ENCODE data around the gene TEX52.
"Not testable (repeated sequence)": the region's sequence is repeated elsewhere in the genome, so short reads cannot be mapped to it uniquely, and the experiment has no call there.

Gene TEX52

GRCh38 chr12:2857021-2857431, at the start of gene TEX52:
Gene TEX52, minus strand, starts transcription at chr12:2857039. Its CDS starts 13 bp downstream, at chr12:2857026.
- no peak for DNase-seq

DNA sequence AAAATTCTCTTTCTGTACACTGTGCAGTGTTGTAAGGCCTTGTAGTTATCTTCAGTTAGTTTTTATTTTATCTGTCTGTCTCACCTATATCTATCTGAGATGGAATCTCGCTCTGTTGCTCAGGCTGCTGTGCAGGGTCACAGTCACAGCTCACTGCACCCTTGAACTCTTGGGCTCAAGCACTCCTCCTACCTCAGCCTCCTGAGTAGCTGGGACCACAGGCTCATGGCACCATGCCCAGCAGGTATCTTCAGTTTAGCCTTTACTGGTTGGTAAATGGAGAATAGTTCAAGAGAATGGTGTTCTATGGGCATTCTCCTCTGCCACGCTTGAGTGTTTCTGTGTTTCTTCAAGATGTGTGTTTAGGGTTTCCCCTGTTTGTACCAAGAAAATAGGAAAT, 47.4 kb upstream of the TEX52 start:
- no peak for DNase-seq

DNA sequence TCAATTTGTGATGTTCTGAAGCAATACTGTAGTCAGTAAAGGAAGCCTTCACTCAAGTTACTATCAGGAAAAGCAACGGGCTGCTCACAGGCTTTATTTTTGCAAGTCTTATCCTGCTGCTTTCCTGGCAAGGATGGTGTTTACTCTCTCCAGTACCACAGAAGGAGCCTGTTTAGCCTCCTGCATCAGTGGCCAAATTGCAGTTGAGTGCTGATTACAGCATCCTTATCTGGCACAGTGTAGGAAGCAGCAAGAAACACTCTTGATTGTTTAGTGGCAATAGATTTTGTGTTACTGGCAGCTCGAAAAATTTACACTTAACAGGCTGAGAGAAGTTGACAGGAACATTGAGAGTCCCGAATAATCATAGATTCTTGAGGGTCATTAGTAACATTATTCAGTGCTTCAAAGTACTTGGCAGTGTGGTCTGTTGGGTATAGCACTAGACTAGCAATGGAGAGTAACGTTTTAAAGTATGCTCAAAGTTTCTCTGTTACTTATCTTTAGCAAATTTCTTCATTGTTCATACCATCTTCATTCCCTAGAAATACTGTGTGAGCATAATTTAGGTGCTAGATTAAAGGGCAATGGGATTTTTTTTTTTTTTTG, 45.5 kb upstream of the TEX52 start:
- no peak for DNase-seq

- no peak for DNase-seq
Measured at GRCh38 chr12:2900642-2901041, 43.8 kb upstream of the TEX52 start.

GRCh38 chr12:2897418-2897817, 40.6 kb upstream of the TEX52 start:
- no peak for DNase-seq

DNA sequence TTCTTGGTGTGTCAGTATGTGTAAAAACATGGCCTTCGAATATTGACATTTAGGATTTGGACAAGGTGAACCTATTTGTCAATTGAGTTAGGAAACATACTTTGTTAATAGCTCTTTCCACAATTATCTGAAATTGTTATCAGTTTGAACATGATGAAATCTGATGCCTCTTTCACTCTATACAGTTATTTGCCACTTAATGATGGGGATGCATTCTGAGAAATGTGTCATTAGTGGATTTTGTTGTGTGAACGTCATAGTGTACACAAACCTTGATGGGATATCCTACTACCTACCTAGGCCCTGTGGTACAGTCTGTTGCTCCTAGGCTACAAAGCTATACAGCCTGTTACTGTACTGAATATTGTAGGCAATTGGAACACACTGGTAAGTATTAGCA, 38.7 kb upstream of the TEX52 start:
- DNase-seq = no peak

- no peak for DNase-seq
Measured at GRCh38 chr12:2895051-2895451, 38.2 kb upstream of the TEX52 start.

DNA sequence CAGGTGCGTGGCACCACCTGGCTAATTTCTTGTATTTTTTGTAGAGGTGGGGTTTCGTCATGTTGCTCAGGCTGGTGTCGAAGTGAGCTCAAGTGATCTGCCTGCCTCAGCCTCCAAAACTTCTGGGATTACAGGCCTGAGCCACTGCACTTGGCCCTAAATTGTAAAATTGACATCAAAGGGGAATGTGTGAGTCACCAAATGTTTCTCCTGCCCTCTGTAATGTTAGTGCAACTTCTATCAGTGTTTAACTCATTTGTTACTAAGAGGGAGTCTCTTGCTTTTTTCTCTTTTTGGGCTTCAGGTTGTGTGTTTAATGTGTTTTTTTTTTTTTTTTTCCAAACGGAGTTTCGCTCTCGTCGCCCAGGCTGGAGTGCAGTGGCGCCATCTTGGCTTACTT, 36.2 kb upstream of the TEX52 start:
- no peak for DNase-seq

DNA sequence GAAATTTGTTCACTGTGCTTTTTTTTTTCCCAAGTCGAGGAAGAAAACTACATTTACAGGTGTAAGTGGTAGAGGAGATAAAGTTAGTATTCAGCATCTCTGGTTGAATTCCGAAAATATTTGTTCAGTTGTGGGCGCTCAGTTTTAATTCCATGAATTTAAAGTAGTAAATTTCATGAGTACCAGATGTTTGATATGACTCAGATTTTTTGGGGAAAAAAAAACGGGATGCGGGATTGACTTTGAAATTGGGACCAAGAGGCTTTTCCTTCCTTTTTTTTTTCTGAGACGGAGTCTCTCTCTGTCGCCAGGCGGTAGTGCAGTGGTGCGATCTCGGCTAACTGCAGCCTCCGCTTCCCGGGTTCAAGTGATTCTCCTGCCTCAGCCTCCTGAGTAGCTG, 35.4 kb upstream of the TEX52 start:
- no peak for DNase-seq

DNA sequence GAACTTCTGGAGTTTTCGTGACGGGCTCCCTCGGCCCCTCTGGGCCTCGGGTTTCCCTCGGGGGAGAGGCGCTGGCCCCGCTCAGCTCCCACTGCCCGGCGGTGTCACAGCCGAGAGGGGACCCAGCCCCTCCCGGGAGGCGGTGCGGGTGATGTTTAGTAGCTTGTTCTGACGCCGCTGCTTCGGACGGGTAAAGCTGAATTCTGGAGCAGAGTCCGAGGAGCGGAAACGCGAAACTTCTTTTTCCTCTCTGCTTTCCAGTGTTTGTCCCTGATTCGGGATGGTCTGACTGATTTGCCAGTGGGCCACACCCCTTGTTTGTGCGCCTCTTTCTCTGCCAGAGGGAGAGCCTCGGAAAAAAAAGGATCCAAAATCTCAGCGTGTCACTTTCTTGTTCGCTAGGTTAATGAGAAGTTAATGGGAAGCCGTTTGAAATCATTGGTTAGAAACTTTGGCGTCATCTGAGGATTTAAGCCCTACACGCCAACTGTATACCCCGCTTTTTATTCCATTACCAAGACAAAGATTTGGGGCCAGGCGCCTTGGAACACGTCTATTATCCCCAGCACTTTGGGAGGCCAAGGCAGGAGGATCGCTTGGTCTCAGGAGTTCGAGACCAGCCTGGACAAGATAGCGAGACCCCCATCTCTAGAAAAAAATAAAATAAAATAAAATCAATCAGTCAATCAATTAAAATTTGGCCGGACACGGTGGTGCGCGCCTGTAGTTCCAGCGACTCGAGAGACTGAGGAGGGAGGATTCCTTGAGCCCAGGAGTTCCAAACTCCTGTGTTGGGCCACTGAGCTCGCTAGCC, 34.6 kb upstream of the TEX52 start:
- DNase-seq = peak; percentile 8 to 15

- peak; percentile 93 to 98 for DNase-seq
Measured at GRCh38 chr12:2890388-2891239, 33.8 kb upstream of the TEX52 start, which contains the start of gene TULP3. Gene TULP3, plus strand, starts transcription at chr12:2890891. Its CDS starts 57 bp downstream, at chr12:2890948.

DNA sequence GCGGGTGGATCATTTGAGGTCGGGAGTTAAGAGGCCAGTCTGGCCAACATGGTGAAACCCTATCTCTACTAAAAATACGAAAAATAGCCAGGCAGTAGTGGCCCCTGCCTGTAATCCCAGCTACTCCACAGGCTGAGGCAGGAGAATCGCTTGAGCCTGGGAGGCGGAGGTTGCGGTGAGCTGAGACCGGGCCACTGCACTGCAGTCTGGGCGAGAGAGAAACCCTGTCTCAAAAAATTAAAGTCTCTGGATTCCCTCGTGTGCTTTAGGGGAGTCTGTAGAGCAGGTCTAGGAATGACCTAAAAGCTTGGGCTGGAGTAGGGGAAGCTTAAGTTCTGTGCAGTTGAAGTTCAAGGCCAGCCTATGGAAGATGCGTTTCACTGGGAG, 33.2 kb upstream of the TEX52 start:
- no peak for DNase-seq

- DNase-seq = no peak
Measured at GRCh38 chr12:2886768-2887450, 30.1 kb upstream of the TEX52 start.

DNA sequence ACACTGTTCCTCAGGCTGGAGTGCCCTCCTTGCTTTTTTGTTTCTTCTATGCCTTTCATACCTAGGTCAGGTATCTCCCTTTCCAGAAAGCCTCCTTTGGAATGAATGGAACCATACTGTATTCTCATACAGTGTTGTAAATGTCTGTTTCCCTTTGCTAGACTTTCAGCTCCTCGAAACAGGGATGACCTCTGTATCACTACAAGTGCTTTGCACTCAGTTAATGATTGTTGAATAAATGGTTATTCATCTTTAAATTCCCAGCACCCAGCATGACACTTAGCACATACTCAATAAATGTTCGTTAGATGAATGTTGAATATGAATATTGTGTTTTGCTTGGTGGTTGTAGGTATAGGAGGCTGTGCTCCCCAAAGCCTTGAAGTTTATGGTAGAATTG, 28.0 kb upstream of the TEX52 start:
- DNase-seq = no peak

DNA sequence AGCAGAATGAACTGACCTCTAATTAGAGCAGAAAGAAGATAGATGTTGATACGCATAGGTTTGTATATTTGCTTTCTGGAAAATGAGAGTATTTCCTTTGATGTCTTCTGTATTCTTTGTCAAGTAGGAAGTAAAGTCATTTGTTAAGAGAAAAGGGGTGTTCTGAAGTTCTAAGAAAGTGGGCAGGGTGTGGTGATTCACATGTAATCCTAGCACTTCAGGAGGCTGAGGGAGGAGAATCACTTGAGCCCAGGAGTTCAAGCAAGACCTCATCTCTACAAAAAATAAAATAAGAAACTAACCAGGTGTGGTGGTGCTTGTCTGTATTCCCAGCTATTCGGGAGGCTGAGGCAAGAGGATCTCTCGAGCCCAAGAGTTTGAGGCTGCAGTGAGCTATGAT, 23.0 kb upstream of the TEX52 start:
- no peak for DNase-seq

DNA sequence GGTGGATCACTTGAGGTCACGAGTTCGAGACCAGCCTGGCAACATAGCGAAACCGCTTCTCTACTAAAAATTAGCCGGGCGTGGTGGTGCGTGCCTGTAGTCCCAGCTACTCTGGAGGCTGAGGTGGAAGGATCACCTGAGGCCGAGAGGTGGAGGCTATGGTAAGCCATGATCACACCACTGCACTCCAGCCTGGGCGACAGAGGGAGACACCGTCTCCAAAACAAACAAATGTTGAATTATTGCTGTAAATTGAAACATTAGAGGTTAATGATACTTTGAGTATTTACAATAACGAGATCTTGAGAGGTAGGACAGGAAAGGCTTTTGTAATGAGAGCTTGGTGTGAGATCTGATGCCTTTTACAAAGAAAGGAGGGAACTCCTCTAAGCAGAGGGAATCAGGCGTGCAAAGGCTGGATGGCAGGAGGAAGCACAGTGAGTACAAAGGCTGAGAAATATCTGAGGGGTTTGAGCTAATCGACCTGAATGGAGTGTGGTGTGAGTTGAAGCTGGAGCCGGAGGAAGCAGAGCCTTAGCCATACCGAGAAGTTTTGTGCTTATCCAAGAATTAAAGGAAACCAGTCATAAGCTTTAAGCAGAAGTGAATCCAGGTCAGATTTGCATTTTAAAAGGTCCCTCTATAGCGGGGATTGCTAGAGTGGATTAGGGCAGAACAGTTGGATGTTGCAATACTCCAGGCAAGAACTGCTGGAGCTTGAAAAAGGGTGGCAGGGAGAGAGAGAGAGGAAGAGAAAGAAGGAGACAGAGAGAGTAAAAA, 21.3 kb upstream of the TEX52 start:
- DNase-seq = peak; percentile 88 to 91

DNA sequence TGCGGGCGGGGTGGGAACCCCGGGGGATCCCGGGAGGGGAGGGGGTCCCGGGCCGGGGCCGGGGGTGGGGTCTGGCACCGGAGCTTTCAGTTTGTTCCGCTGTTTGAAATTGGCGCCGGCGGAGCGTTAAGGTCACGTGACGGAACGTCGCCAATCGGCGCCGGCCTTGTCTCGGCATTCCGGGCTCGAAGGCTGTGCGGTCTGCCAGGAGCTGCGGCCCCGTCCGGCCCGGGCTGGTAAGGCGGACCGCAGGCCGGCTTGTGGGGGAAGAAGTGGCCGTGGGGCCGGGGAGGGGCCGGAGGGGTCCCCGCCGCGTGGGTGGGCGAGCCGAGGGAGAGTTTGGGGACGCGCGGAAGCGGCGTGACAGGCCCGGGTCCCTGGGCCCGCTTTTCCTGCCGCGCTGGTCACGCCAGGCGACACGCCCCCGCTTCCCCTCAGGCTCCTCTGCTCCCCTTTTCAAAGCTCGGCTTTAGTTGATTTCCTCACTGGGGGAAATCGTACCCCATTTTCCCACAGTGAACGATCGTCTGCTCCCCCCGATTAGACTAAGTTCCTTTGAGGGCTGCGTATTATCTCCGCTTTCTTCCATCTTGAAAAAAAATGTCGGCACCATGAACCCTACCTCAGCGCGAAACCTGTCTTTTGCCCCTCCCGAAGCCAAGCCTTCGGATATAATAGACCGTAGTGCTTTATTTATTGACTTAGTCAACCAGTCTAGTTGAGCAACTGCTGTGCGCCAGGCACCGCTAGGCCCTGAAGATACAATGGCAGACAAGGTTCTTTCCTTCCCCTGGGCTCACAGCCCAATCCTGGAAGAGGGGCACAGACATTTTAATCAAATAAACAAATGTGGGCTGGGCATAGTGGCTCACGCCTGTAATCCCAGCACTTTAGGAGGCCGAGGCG, 20.5 kb upstream of the TEX52 start, which contains the start of the genes FOXM1 and RHNO1:
TSS of gene FOXM1 (minus strand) at position 128 of the 906 bp plus-strand sequence. CDS start 2,696 bp downstream, outside the sequence.
TSS of gene RHNO1 (plus strand) at position 177 of the 906 bp plus-strand sequence. CDS start 8,144 bp downstream, outside the sequence.
- peak; percentile 75 to 90 for DNase-seq

DNA sequence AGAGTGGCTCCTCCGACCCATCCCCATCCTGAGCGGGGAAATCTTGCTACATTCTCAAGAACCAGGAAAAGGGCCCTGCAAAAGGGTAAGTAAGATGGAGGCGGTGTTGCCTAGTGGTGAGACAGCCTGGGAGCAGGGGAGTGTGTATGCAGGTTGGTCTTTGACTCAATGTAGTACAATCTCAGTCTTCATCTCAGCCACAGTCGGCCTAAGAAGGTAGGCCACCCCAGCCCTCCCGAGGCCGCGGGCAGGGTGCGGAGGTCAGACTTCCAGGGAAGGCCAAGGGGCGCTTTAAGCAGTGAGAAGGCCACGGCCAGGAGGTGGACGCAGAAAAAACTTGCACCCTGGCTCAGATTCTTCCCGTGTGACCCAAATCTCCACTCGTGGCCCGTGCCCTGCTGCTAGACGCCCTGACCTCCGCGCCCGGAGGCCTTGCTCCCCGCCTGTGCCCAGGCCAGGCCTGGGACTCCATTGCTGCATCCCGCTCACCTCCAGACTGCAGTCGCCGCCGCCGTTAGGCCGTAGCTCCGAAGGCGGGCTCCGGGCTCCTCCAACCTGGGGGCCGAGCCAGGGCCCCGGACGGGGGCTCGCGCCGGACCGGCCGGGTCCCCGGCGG, 19.7 kb upstream of the TEX52 start:
- peak in 1 of 2 donors; percentile 11 for DNase-seq

DNA sequence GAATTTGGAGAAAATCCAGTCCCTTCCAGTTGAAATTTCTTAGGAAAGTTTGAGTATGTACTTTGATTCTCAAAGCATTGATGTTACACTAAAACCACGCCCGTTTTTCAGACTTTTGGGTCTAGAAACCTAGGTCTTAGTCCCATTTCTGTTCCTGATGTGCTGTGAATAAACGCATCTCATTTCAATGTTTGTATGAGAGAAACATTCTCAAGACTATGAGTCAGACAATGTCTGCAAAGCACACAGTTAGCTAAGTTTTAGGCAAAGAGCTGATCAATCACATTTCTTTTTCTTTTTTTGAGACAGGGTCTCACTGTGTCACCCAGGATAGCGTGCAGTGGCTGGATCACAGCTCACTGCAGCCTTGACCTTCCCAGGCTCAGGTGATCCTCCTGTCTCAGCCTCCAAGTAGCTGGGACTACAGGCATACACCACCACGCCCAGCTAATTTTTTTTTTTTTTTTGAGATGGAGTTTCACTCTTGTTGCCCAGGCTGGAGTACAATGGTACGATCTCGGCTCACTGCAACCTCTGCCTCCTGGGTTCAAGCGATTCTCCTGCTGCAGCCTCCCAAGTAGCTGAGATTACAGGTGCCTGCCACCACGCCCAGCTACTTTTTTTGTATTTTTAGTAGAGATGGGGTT, 12.3 kb upstream of the TEX52 start:
- DNase-seq = not testable (repeated sequence)

- no peak for DNase-seq
Measured at GRCh38 chr12:2864198-2864597, 7.4 kb upstream of the TEX52 start.

Data from inflammatory macrophage treated with lipopolysaccharide for 1 hour (primary cell).